ENCODE data around the gene LYPD4. TPM values are rescaled to one million over a fixed set of nuclear protein-coding genes. Genes with fewer than 3 reads are reported as not detected.

Gene LYPD4
- polyA plus RNA-seq, 1 experiment: not detected

GRCh38 chr19:41883463-41883820 lies 39.0 kb upstream of the LYPD4 start:
- H3K4me3 ChIP-seq (ENCODE audit: low read depth, low read length): peak overlapping the region; percentile 99
- no peak for DNase-seq (ENCODE audit: low read depth)
- POLR2A ChIA-PET: no interaction called here
- TF ChIP-seq CTCF (IDR thresholded peaks at IDR 0.05; ENCODE audit: insufficient read depth, low read depth, low read length): no peak
- H3K36me3 ChIP-seq (ENCODE audit: control insufficient read depth, insufficient read depth, low read length): peaks cover 5% of the 10 kb centered on the region
- no peaks in the 10 kb centered on the region for H3K27me3 ChIP-seq (ENCODE audit: control insufficient read depth, insufficient read depth, low read length)
- CTCF ChIA-PET: interaction anchor here (0.7 to 2.3 kb wide), 3 partner anchors 10 to 74 kb away, joined by 3 to 7 read pairs (median 3); no protein-coding TSS in a partner anchor

GRCh38 chr19:41882568-41883462 lies 38.3 kb upstream of the LYPD4 start, which contains the start of gene ARHGEF1:
ARHGEF1 (plus strand) TSS chr19:41883184; CDS start chr19:41888083, 4,899 bp downstream.
- no peak for DNase-seq (ENCODE audit: low read depth)
- no peaks in the 10 kb centered on the region for H3K27me3 ChIP-seq (ENCODE audit: control insufficient read depth, insufficient read depth, low read length)
- POLR2A ChIA-PET: interaction anchor here (0.6 kb wide), 1 partner anchor 42 kb away, joined by 13 read pairs; no protein-coding TSS in a partner anchor
- H3K36me3 ChIP-seq (ENCODE audit: control insufficient read depth, insufficient read depth, low read length): peaks cover 2% of the 10 kb centered on the region; the same call in 1 of the 2 replicates
- H3K4me3 ChIP-seq (ENCODE audit: low read depth, low read length): peak within 1 kb of the TSS; percentile 99
- TF ChIP-seq CTCF (IDR thresholded peaks at IDR 0.05; ENCODE audit: insufficient read depth, low read depth, low read length): no peak
- CTCF ChIA-PET: interaction anchor here (0.8 to 2.3 kb wide), 3 partner anchors 9 to 75 kb away, joined by 3 to 7 read pairs (median 4); no protein-coding TSS in a partner anchor

GRCh38 chr19:41880329-41880708 lies 35.8 kb upstream of the LYPD4 start:
- no peak for DNase-seq (ENCODE audit: low read depth)
- Histone ChIP-seq H3K27me3 (ENCODE audit: control insufficient read depth, insufficient read depth, low read length) (no peaks in the 10 kb centered on the region), H3K36me3 (ENCODE audit: control insufficient read depth, insufficient read depth, low read length) (no peaks in the 10 kb centered on the region), H3K4me3 (ENCODE audit: low read depth, low read length) (no peak overlapping the region)
- ChIA-PET POLR2A (no interaction called here), CTCF (interaction anchor here (0.9 kb wide), 1 partner anchor 12 kb away, joined by 3 read pairs; no protein-coding TSS in a partner anchor)
- no peak for TF ChIP-seq CTCF (IDR thresholded peaks at IDR 0.05; ENCODE audit: insufficient read depth, low read depth, low read length)

GRCh38 chr19:41879670-41880328 lies 35.3 kb upstream of the LYPD4 start:
- no peak for TF ChIP-seq CTCF (IDR thresholded peaks at IDR 0.05; ENCODE audit: insufficient read depth, low read depth, low read length)
- Histone ChIP-seq H3K36me3 (ENCODE audit: control insufficient read depth, insufficient read depth, low read length) (no peaks in the 10 kb centered on the region), H3K4me3 (ENCODE audit: low read depth, low read length) (no peak overlapping the region), H3K27me3 (ENCODE audit: control insufficient read depth, insufficient read depth, low read length) (no peaks in the 10 kb centered on the region)
- CTCF ChIA-PET: no interaction called here
- POLR2A ChIA-PET: no interaction called here
- DNase-seq (ENCODE audit: low read depth): no peak

- DNase-seq (ENCODE audit: low read depth): no peak
- POLR2A ChIA-PET: no interaction called here
- no peak overlapping the region for H3K4me3 ChIP-seq (ENCODE audit: low read depth, low read length)
- CTCF ChIA-PET: no interaction called here
- H3K36me3 ChIP-seq (ENCODE audit: control insufficient read depth, insufficient read depth, low read length): no peaks in the 10 kb centered on the region
- no peaks in the 10 kb centered on the region for H3K27me3 ChIP-seq (ENCODE audit: control insufficient read depth, insufficient read depth, low read length)
- no peak for TF ChIP-seq CTCF (IDR thresholded peaks at IDR 0.05; ENCODE audit: insufficient read depth, low read depth, low read length)
Measured at GRCh38 chr19:41879080-41879479, 34.6 kb upstream of the LYPD4 start.
